Lung (tissue), 12 donors: ENCODE results near the gene RNF144A. TPM values are rescaled to one million over a fixed set of nuclear protein-coding genes. Genes with fewer than 3 reads are reported as not detected.

Experiments used
- ATAC-seq: fragments of 200-7000 bp; cut with Tn5 transposase; one replicate; pipeline ENCODE4 v1.9.1; 2020; ENCODE audit warnings: moderate number of reproducible peaks; ENCODE audit not compliant: insufficient read depth, low FRiP score
- DNase-seq, 3 donors: peaks; one replicate each; pipeline ENCODE4 v3.0.0-alpha.2; 2013 to 2017
- H3K27ac ChIP-seq, 2 donors: one replicate each; pipeline ENCODE4 v1.5.1; 2013; ENCODE audit warnings: mild to moderate bottlenecking in 2 of 2, moderate library complexity in 2 of 2, control low read depth in 1 of 2, inconsistent platforms in 1 of 2, low read depth in 1 of 2, low read length in 1 of 2
- H3K27me3 ChIP-seq, 3 donors: one replicate each; pipeline ENCODE4 v1.5.1; 2013; ENCODE audit warnings: low read length in 2 of 3; ENCODE audit not compliant: control insufficient read depth in 3 of 3, insufficient read depth in 3 of 3
- H3K36me3 ChIP-seq, 4 donors: one replicate each; pipeline ENCODE4 v1.5.1; 2013; ENCODE audit warnings: low read length in 4 of 4, mild to moderate bottlenecking in 1 of 4, moderate library complexity in 1 of 4; ENCODE audit not compliant: control insufficient read depth in 4 of 4, insufficient read depth in 4 of 4
- H3K4me1 ChIP-seq, 5 donors: one replicate each; pipeline ENCODE4 v1.5.1; 2013; ENCODE audit warnings: low read length in 5 of 5, mild to moderate bottlenecking in 2 of 5, moderate library complexity in 1 of 5; ENCODE audit not compliant: control insufficient read depth in 5 of 5, insufficient read depth in 5 of 5
- H3K4me3 ChIP-seq: one replicate; pipeline ENCODE4 v1.5.1; 2013; ENCODE audit warnings: mild to moderate bottlenecking, control low read depth, moderate library complexity
- H3K9ac ChIP-seq, 2 donors: one replicate each; pipeline ENCODE4 v1.5.1; 2013; ENCODE audit warnings: low read length in 2 of 2, control low read depth in 1 of 2; ENCODE audit not compliant: insufficient read depth in 1 of 2
- H3K9me3 ChIP-seq, 4 donors: one replicate each; pipeline ENCODE4 v1.5.1; 2013; ENCODE audit warnings: low read length in 3 of 4, mild to moderate bottlenecking in 1 of 4, moderate library complexity in 1 of 4; ENCODE audit not compliant: control insufficient read depth in 4 of 4, insufficient read depth in 3 of 4
- CTCF ChIP-seq: IDR thresholded peaks from 2 replicates; pipeline ENCODE4 v1.5.1; 2012; ENCODE audit warnings: mild to moderate bottlenecking; ENCODE audit errors: control extremely low read depth, extremely low read depth
- WGBS, 2 donors: extraction: QIAGEN DNeasy Blood & Tissue Kit; methylation state at CpG; one replicate each; pipeline ENCODE4 v1.1.7; 2013; 5-methylcytosine and 5-hydroxymethylcytosine counted together
- polyA plus RNA-seq, 2 donors: library from polyadenylated mRNA; stranded (reverse); fragments of 200-250 nt; gene quantifications; one replicate each; pipeline ENCODE4 v1.2.1, GENCODE V29; 2013
- total RNA-seq, 2 donors: library from RNA; depleted of rRNA in 1 of 2; stranded (reverse); fragments of >200 nt in 1 of 2; gene quantifications; one replicate each; pipeline ENCODE4 v1.2.1, GENCODE V29; 2014 to 2021
- donor health status: control.
- donor health status: control.
- donor health status: Bipolar disorder and iron deficiency.
- donor health status: healthy.
- donor health status: DM: yes; HTN: yes; CAD: no.

The RNF144A gene
- total and polyA plus RNA-seq, 4 donors, result 2.7 to 25.3 (median 5.8) TPM

GRCh38 chr2:7052404-7052803 is 135.2 kb downstream of the RNF144A start:
- Histone ChIP-seq H3K36me3 (peaks cover 0 to 1% (median 0%) of the 10 kb centered on the region in 4 donors), H3K4me1 (peaks cover 0 to 3% (median 0%) of the 10 kb centered on the region in 5 donors), H3K4me3 (no peak overlapping the region), H3K9me3 (peaks cover 0 to 2% (median 0%) of the 10 kb centered on the region in 4 donors), H3K27ac (no peak overlapping the region), H3K9ac (no peak overlapping the region), H3K27me3 (no peaks in the 10 kb centered on the region)
- WGBS, 2 donors, result 77 to 78% methylated on average over 3 of the region's 3 CpGs
- DNase-seq (no peak), ATAC-seq (no peak)
- TF ChIP-seq CTCF, result no peak

- Histone ChIP-seq H3K4me3 (no peak overlapping the region), H3K4me1 (peaks cover 0 to 1% (median 0%) of the 10 kb centered on the region in 5 donors), H3K9me3 (peaks cover 0 to 2% (median 0%) of the 10 kb centered on the region in 4 donors), H3K27ac (no peak overlapping the region), H3K27me3 (no peaks in the 10 kb centered on the region), H3K36me3 (peaks cover 0 to 1% (median 0%) of the 10 kb centered on the region in 4 donors), H3K9ac (no peak overlapping the region)
- no peak for TF ChIP-seq CTCF
- DNase-seq (no peak), ATAC-seq (no peak)
- WGBS, 2 donors, result 85 to 90% methylated on average over 6 of the region's 6 CpGs
Observed at GRCh38 chr2:7053650-7054265, 136.5 kb downstream of the RNF144A start.

- Histone ChIP-seq H3K27me3 (no peaks in the 10 kb centered on the region), H3K27ac (no peak overlapping the region), H3K4me1 (peaks cover 0 to 3% (median 0%) of the 10 kb centered on the region in 5 donors), H3K36me3 (peaks cover 0 to 1% (median 0%) of the 10 kb centered on the region in 4 donors), H3K9ac (no peak overlapping the region), H3K9me3 (peaks cover 0 to 2% (median 0%) of the 10 kb centered on the region in 4 donors), H3K4me3 (no peak overlapping the region)
- TF ChIP-seq CTCF, result no peak
- 27 to 47% methylated on average over 4 of the region's 4 CpGs for whole genome bisulfite sequencing, 2 donors
- ATAC-seq (no peak), DNase-seq (no peak)
Observed at GRCh38 chr2:7057865-7058400, 140.7 kb downstream of the RNF144A start.
